ENCODE measurements around the gene RNF41. TPM values are rescaled to one million over a fixed set of nuclear protein-coding genes. Genes with fewer than 3 reads are reported as not detected.

Gene RNF41
- total and polyA plus RNA-seq, 2 donors (not counting 3 experiments of a cell fraction or from before 2014, with no cell fraction given): 88.3 to 203 TPM

- H3K9ac ChIP-seq (replicated peaks; ENCODE audit: extremely low read depth, insufficient read depth, low read length): no peak overlapping the region
These were observed 5.3 kb downstream of the RNF41 start for GRCh38 chr12:56216461-56216860.

More at GRCh38 chr12:56216461-56216860, 5.3 kb downstream of the RNF41 start:
- H3K36me3 ChIP-seq (ENCODE audit: control insufficient read depth in 2 of 2, extremely low read depth in 1 of 2, insufficient read depth in 2 of 2, low read length in 2 of 2): peaks cover 28 to 32% of the 10 kb centered on the region in 2 experiments
- no peak for DNase-seq (ENCODE audit: low read depth, low spot score)
- FAIRE-seq: no peak
- no peaks in the 10 kb centered on the region for H3K27me3 ChIP-seq (ENCODE audit: control insufficient read depth in 2 of 2, insufficient read depth in 2 of 2, low read length in 2 of 2)
- peaks cover 2% of the 10 kb centered on the region for H3K4me1 ChIP-seq (ENCODE audit: control insufficient read depth, extremely low read depth, insufficient read depth, low read length)
- no peak overlapping the region for H3K4me3 ChIP-seq (replicated peaks in 1 of 3; ENCODE audit: insufficient read depth in 1 of 3, low read depth in 1 of 3, low read length in 3 of 3)
- no peak overlapping the region for H3K4me2 ChIP-seq (ENCODE audit: insufficient read depth, low read length)
- dilution Hi-C loops (cut with MboI; ENCODE audit: extremely low pct_ligation_motif_present, low sequenced_read_pairs): no loop called here
- intact Hi-C loops (cut with micrococcal nuclease): no loop called here
- no peaks in the 10 kb centered on the region for H3K9me1 ChIP-seq (replicated peaks; ENCODE audit: control insufficient read depth, extremely low read depth, insufficient read depth, low read length)
- no peak overlapping the region for H3K27ac ChIP-seq (ENCODE audit: insufficient read depth, low read depth, low read length)
- no peaks in the 10 kb centered on the region for H4K20me1 ChIP-seq (replicated peaks; ENCODE audit: control insufficient read depth, extremely low read depth, insufficient read depth, low read length)
- no peaks in the 10 kb centered on the region for H3K9me3 ChIP-seq (replicated peaks; ENCODE audit: control insufficient read depth, insufficient read depth, low read length)
- peaks cover 28% of the 10 kb centered on the region for H3K79me2 ChIP-seq (ENCODE audit: control insufficient read depth, insufficient read depth, low read length)
- no peak for TF ChIP-seq FOS (IDR thresholded peaks at IDR 0.05; ENCODE audit: borderline replicate concordance, insufficient read depth, low read length)
- TF ChIP-seq POLR2AphosphoS5 (IDR thresholded peaks at IDR 0.05; ENCODE audit: insufficient read depth, low read depth, low read length): no peak
- TF ChIP-seq, protein P1, sequence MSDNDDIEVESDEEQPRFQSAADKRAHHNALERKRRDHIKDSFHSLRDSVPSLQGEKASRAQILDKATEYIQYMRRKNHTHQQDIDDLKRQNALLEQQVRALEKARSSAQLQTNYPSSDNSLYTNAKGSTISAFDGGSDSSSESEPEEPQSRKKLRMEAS (IDR thresholded peaks at IDR 0.05; ENCODE audit: insufficient read depth, insufficient read length): no peak
- no peak for TF ChIP-seq GATA2 (IDR thresholded peaks at IDR 0.05; ENCODE audit: insufficient read depth, insufficient read length, low read depth, low read length)
- no peak for TF ChIP-seq POLR2A (IDR thresholded peaks at IDR 0.05; ENCODE audit: low read depth, low read length)
- TF ChIP-seq JUN (IDR thresholded peaks at IDR 0.05; ENCODE audit: borderline replicate concordance, insufficient read depth, insufficient read length, low read depth): no peak
- TF ChIP-seq EZH2 (IDR thresholded peaks at IDR 0.05; ENCODE audit: borderline replicate concordance, low read depth, low read length, severe bottlenecking): no peak
- TF ChIP-seq, protein P2, sequence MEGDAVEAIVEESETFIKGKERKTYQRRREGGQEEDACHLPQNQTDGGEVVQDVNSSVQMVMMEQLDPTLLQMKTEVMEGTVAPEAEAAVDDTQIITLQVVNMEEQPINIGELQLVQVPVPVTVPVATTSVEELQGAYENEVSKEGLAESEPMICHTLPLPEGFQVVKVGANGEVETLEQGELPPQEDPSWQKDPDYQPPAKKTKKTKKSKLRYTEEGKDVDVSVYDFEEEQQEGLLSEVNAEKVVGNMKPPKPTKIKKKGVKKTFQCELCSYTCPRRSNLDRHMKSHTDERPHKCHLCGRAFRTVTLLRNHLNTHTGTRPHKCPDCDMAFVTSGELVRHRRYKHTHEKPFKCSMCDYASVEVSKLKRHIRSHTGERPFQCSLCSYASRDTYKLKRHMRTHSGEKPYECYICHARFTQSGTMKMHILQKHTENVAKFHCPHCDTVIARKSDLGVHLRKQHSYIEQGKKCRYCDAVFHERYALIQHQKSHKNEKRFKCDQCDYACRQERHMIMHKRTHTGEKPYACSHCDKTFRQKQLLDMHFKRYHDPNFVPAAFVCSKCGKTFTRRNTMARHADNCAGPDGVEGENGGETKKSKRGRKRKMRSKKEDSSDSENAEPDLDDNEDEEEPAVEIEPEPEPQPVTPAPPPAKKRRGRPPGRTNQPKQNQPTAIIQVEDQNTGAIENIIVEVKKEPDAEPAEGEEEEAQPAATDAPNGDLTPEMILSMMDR (IDR thresholded peaks at IDR 0.05; ENCODE audit: extremely low read depth in 1 of 2, insufficient read depth in 1 of 2, low read depth in 1 of 2, low read length in 2 of 2): no peak
- TF ChIP-seq MYC (IDR thresholded peaks at IDR 0.05; ENCODE audit: low read depth, low read length): no peak
- no peak overlapping the region for H2AFZ ChIP-seq (ENCODE audit: low read depth, low read length)
- BruUV-seq (replicated peaks): no TSS peak
- POLR2A ChIA-PET: no interaction called here
- CTCF ChIA-PET: interaction anchor here (0.6 to 2.1 kb wide), 3 partner anchors 9 to 849 kb away, joined by 3 to 17 read pairs (median 3); no protein-coding TSS in a partner anchor

Data from endothelial cell of umbilical vein (primary cell).